ENCODE data around the gene SPNS2.

SPNS2 gene

GRCh38 chr17:4482338-4483011 is 16.2 kb upstream of the SPNS2 start:
- TF ChIP-seq SUZ12 (IDR thresholded peaks at IDR 0.05; ENCODE audit: extremely low read depth, insufficient read depth, insufficient read length) = no peak
- no peak for TF ChIP-seq YY1 (IDR thresholded peaks at IDR 0.05; ENCODE audit: insufficient read depth, insufficient read length)
- TF ChIP-seq ZNF274 (IDR thresholded peaks at IDR 0.05; ENCODE audit: low read depth, low read length) = no peak
- DNase-seq (ENCODE audit: low read depth, low spot score) = no peak
- Histone ChIP-seq H3K9ac (ENCODE audit: insufficient read length, low read depth) (no peak overlapping the region), H3K9me3 (ENCODE audit: insufficient read depth, low read length) (no peaks in the 10 kb centered on the region), H3K36me3 (ENCODE audit: insufficient read depth, insufficient read length, low read length) (no peaks in the 10 kb centered on the region), H3K4me3 (ENCODE audit: insufficient read length, low read depth) (no peak overlapping the region), H3K4me1 (ENCODE audit: insufficient read depth, insufficient read length) (peaks cover 6% of the 10 kb centered on the region), H3K27me3 (ENCODE audit: insufficient read depth, insufficient read length) (no peaks in the 10 kb centered on the region)

DNA sequence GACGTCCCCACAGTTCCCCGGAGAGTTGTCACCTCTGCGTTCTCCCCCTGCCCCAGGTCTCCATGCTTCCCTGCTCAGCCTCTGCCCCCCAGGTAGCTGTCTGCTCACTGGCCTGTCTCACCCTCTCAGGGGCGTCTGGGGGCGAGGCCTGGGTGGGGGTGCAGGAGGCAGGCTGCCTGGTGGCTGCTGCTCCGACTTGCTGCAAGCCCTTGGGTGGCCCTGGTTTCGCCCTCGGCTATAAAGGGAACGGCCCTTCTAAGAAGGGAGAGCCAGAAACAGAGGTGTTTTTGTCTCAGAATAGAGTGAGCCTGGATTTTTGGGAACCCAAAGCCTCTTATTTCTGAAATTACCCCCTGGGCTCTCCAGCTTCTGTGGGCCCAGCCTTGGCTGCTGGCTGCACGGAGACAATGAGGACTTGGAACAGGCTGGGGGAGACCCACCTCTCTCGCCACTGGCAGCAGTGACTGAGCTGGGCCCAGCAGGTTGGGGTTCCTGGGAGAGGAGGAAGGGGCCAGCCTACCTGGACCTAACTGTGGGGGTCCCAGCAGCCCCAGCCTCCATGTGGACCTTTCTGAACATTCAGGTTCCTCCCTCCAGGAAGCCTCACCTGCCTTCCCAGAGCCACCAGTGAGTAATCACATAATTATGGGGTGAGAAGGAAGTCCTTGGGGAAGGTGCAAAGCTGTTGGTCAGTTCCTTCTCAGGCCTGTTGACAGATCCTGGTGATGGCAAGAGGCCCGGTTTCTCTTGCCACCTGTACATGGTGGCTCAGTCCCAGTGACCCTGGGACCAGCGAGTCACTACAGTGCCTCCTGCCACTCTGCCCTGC is 15.5 kb upstream of the SPNS2 start:
- TF ChIP-seq SUZ12 (IDR thresholded peaks at IDR 0.05; ENCODE audit: extremely low read depth, insufficient read depth, insufficient read length) (no peak), ZNF274 (IDR thresholded peaks at IDR 0.05; ENCODE audit: low read depth, low read length) (no peak)
- Histone ChIP-seq H3K9ac (ENCODE audit: insufficient read length, low read depth) (no peak overlapping the region), H3K4me3 (ENCODE audit: insufficient read length, low read depth) (no peak overlapping the region), H3K4me1 (ENCODE audit: insufficient read depth, insufficient read length) (peaks cover 7% of the 10 kb centered on the region), H3K27me3 (ENCODE audit: insufficient read depth, insufficient read length) (no peaks in the 10 kb centered on the region), H3K36me3 (ENCODE audit: insufficient read depth, insufficient read length, low read length) (no peaks in the 10 kb centered on the region), H3K9me3 (ENCODE audit: insufficient read depth, low read length) (no peaks in the 10 kb centered on the region)
- DNase-seq (ENCODE audit: low read depth, low spot score) = no peak

DNA sequence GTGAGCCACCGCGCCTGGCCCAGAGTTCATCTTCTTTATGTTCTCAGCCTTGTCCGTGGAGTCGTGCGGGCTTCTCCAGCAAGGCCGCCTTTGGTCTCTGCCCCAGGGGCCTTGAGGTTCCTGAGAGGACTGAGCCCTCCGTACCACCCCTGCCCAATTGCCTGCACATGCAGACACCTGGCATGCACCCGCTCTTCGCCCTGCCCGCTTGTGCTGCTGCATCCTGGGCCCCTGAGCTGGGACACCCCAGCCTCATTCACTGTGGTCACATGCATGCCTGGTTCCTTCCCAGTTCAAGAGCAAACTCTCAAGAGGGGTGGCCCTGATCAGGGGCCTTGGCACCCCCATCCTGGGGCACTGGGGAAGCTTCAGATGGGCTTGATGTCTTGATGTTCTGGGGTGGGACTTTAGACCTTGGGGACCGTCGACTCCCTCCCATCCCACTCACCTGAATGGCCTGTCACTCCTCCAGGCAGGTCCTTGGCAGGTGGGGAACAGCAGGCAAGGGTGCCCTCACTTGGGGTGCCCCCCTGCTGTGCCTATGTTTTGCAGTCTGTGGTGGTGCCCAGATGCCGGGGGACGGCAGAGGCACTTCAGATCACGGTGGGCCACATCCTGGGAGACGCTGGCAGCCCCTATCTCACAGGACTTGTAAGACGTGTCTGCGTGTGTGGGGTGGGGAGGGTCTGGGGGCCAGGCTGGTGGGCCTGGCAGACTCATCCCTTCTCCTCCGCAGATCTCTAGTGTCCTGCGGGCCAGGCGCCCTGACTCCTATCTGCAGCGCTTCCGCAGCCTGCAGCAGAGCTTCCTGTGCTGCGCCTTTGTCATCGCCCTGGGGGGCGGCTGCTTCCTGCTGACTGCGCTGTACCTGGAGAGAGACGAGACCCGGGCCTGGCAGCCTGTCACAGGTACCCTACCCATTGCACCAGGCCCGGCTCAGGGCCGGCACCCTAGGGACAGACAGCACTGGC is 12.7 kb upstream of the SPNS2 start:
- Histone ChIP-seq H3K4me3 (ENCODE audit: insufficient read length, low read depth) (no peak overlapping the region), H3K36me3 (ENCODE audit: insufficient read depth, insufficient read length, low read length) (no peaks in the 10 kb centered on the region), H3K9me3 (ENCODE audit: insufficient read depth, low read length) (no peaks in the 10 kb centered on the region), H3K9ac (ENCODE audit: insufficient read length, low read depth) (no peak overlapping the region), H3K27me3 (ENCODE audit: insufficient read depth, insufficient read length) (no peaks in the 10 kb centered on the region), H3K4me1 (ENCODE audit: insufficient read depth, insufficient read length) (peaks cover 7% of the 10 kb centered on the region)
- no peak for DNase-seq (ENCODE audit: low read depth, low spot score)
- TF ChIP-seq SUZ12 (IDR thresholded peaks at IDR 0.05; ENCODE audit: extremely low read depth, insufficient read depth, insufficient read length) (no peak), ZNF274 (IDR thresholded peaks at IDR 0.05; ENCODE audit: low read depth, low read length) (no peak), YY1 (IDR thresholded peaks at IDR 0.05; ENCODE audit: insufficient read depth, insufficient read length) (no peak)

GRCh38 chr17:4487296-4487695 is 11.4 kb upstream of the SPNS2 start:
- no peak for DNase-seq (ENCODE audit: low read depth, low spot score)
- Histone ChIP-seq H3K9ac (ENCODE audit: insufficient read length, low read depth) (no peak overlapping the region), H3K36me3 (ENCODE audit: insufficient read depth, insufficient read length, low read length) (no peaks in the 10 kb centered on the region), H3K4me1 (ENCODE audit: insufficient read depth, insufficient read length) (peaks cover 5% of the 10 kb centered on the region), H3K27me3 (ENCODE audit: insufficient read depth, insufficient read length) (no peaks in the 10 kb centered on the region), H3K9me3 (ENCODE audit: insufficient read depth, low read length) (no peaks in the 10 kb centered on the region), H3K4me3 (ENCODE audit: insufficient read length, low read depth) (no peak overlapping the region)
- no peak for TF ChIP-seq ZNF274 (IDR thresholded peaks at IDR 0.05; ENCODE audit: low read depth, low read length)
- no peak for TF ChIP-seq SUZ12 (IDR thresholded peaks at IDR 0.05; ENCODE audit: extremely low read depth, insufficient read depth, insufficient read length)
- no peak for TF ChIP-seq YY1 (IDR thresholded peaks at IDR 0.05; ENCODE audit: insufficient read depth, insufficient read length)

- Histone ChIP-seq H3K9me3 (ENCODE audit: insufficient read depth, low read length) (no peaks in the 10 kb centered on the region), H3K27me3 (ENCODE audit: insufficient read depth, insufficient read length) (no peaks in the 10 kb centered on the region), H3K9ac (ENCODE audit: insufficient read length, low read depth) (no peak overlapping the region), H3K4me1 (ENCODE audit: insufficient read depth, insufficient read length) (peaks cover 5% of the 10 kb centered on the region), H3K4me3 (ENCODE audit: insufficient read length, low read depth) (no peak overlapping the region), H3K36me3 (ENCODE audit: insufficient read depth, insufficient read length, low read length) (no peaks in the 10 kb centered on the region)
- no peak for DNase-seq (ENCODE audit: low read depth, low spot score)
- no peak for TF ChIP-seq SUZ12 (IDR thresholded peaks at IDR 0.05; ENCODE audit: extremely low read depth, insufficient read depth, insufficient read length)
- no peak for TF ChIP-seq ZNF274 (IDR thresholded peaks at IDR 0.05; ENCODE audit: low read depth, low read length)
- TF ChIP-seq YY1 (IDR thresholded peaks at IDR 0.05; ENCODE audit: insufficient read depth, insufficient read length) = no peak
Observed at GRCh38 chr17:4487820-4488716, 10.6 kb upstream of the SPNS2 start.

- H3K9me3 ChIP-seq (ENCODE audit: insufficient read depth, low read length) = no peaks in the 10 kb centered on the region
- no peak for TF ChIP-seq SUZ12 (IDR thresholded peaks at IDR 0.05; ENCODE audit: extremely low read depth, insufficient read depth, insufficient read length)
- no peak for TF ChIP-seq YY1 (IDR thresholded peaks at IDR 0.05; ENCODE audit: insufficient read depth, insufficient read length)
- TF ChIP-seq ZNF274 (IDR thresholded peaks at IDR 0.05; ENCODE audit: low read depth, low read length) = no peak
- no peak overlapping the region for H3K4me3 ChIP-seq (ENCODE audit: insufficient read length, low read depth)
- no peak for DNase-seq (ENCODE audit: low read depth, low spot score)
- H3K9ac ChIP-seq (ENCODE audit: insufficient read length, low read depth) = no peak overlapping the region
- no peaks in the 10 kb centered on the region for H3K27me3 ChIP-seq (ENCODE audit: insufficient read depth, insufficient read length)
- peaks cover 3% of the 10 kb centered on the region for H3K4me1 ChIP-seq (ENCODE audit: insufficient read depth, insufficient read length)
- H3K36me3 ChIP-seq (ENCODE audit: insufficient read depth, insufficient read length, low read length) = no peaks in the 10 kb centered on the region
Observed at GRCh38 chr17:4488989-4489595, 9.6 kb upstream of the SPNS2 start.

Measured in NT2/D1 (cell line).